MM.1S (cell line): ENCODE data around the gene TJP1.

ENCODE experiments used
- EZH2 ChIP-seq: fragments of 300-600 bp; sonication (generic); optimal IDR thresholded peaks from 2 replicates; pipeline ENCODE3; 2017; ENCODE audit warnings: low read depth, mild to moderate bottlenecking, antibody characterized with exemption, low read length, mixed read lengths
- TF ChIP-seq, protein P1 (sequence below): fragments of 300-600 bp; sonication (generic); IDR thresholded peaks from 2 replicates; pipeline ENCODE4 v1.5.1; 2016; ENCODE audit warnings: antibody characterized with exemption, low read length, mixed read lengths

DNA sequence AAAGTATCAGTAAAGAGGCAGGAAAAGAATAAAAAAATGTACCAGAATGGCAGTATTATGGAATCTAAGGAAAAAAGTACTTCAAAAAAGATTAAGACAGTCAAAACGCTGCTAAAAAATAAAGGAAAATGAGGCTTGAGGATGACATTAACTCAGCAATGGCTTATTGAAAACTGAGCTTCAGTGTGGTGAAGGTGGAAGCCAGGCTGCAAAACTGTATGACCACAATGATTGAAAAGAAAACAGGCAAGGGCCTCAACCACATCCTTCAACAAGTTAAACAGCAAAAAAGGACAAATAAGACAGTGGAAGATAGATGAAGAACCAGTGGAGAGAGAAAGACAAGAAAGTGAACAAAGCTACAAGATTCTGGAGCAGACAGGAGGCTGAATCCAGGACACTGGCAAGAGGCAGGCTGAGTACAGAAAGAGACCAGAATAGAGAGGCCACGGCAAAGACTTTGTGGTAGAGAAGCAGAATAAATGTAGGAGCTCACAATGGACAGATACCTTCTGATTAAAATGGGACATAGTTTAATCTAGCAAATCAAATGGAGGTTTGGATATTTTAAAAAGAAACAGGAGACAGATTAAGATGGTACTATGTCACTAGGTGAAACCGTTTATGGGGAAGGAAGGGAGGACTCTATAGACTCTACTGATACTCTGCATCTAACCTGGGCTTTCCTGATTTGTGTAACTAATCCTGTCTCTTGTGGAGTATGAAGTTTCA is 86.1 kb downstream of the TJP1 start:
- TF ChIP-seq, protein P1, sequence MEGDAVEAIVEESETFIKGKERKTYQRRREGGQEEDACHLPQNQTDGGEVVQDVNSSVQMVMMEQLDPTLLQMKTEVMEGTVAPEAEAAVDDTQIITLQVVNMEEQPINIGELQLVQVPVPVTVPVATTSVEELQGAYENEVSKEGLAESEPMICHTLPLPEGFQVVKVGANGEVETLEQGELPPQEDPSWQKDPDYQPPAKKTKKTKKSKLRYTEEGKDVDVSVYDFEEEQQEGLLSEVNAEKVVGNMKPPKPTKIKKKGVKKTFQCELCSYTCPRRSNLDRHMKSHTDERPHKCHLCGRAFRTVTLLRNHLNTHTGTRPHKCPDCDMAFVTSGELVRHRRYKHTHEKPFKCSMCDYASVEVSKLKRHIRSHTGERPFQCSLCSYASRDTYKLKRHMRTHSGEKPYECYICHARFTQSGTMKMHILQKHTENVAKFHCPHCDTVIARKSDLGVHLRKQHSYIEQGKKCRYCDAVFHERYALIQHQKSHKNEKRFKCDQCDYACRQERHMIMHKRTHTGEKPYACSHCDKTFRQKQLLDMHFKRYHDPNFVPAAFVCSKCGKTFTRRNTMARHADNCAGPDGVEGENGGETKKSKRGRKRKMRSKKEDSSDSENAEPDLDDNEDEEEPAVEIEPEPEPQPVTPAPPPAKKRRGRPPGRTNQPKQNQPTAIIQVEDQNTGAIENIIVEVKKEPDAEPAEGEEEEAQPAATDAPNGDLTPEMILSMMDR = no peak
- TF ChIP-seq EZH2 = no peak
